HCT116 (cell line): ENCODE measurements around the gene NOTCH1.

Experiments used
- CEBPB ChIP-seq: IDR thresholded peaks from 2 replicates; pipeline ENCODE4 v1.6.1; 2012; ENCODE audit warnings: low read depth
- EZH2 ChIP-seq: fragments of 200-600 bp; sonication (generic); IDR thresholded peaks from 2 replicates; pipeline ENCODE4 v1.6.1; 2017; ENCODE audit warnings: antibody characterized with exemption, mixed run types
- JUND ChIP-seq: IDR thresholded peaks from 2 replicates; pipeline ENCODE4 v1.6.1; 2012
- POLR2A ChIP-seq: IDR thresholded peaks from 2 replicates; pipeline ENCODE4 v1.7.0; 2011; ENCODE audit warnings: borderline replicate concordance; ENCODE audit not compliant: insufficient read depth, insufficient read length; ENCODE audit errors: extremely low read depth
- RAD21 ChIP-seq: IDR thresholded peaks from 2 replicates; pipeline ENCODE4 v1.6.1; 2012; ENCODE audit warnings: low read depth, mild to moderate bottlenecking
- SIN3A ChIP-seq: IDR thresholded peaks from 2 replicates; pipeline ENCODE4 v1.6.1; 2012; ENCODE audit warnings: low read depth
- SP1 ChIP-seq: IDR thresholded peaks from 2 replicates; pipeline ENCODE4 v1.6.1; 2012; ENCODE audit warnings: low read depth
- TF ChIP-seq, protein P1 (sequence below), 3 experiments: fragments of 200-600 bp in 1 of 3; sonication (generic) in 1 of 3; IDR thresholded peaks in 2 of 3; conservative IDR thresholded peaks in 1 of 3; 2 replicates each; pipeline ENCODE4 v1.5.1; 2012 to 2017; ENCODE audit warnings: low read depth in 2 of 3, low read length in 2 of 3, antibody characterized with exemption in 1 of 3, borderline replicate concordance in 1 of 3, control low read depth in 1 of 3, mild to moderate bottlenecking in 1 of 3, mixed read lengths in 1 of 3, mixed run types in 1 of 3, moderate library complexity in 1 of 3; ENCODE audit not compliant: insufficient read depth in 1 of 3

DNA sequence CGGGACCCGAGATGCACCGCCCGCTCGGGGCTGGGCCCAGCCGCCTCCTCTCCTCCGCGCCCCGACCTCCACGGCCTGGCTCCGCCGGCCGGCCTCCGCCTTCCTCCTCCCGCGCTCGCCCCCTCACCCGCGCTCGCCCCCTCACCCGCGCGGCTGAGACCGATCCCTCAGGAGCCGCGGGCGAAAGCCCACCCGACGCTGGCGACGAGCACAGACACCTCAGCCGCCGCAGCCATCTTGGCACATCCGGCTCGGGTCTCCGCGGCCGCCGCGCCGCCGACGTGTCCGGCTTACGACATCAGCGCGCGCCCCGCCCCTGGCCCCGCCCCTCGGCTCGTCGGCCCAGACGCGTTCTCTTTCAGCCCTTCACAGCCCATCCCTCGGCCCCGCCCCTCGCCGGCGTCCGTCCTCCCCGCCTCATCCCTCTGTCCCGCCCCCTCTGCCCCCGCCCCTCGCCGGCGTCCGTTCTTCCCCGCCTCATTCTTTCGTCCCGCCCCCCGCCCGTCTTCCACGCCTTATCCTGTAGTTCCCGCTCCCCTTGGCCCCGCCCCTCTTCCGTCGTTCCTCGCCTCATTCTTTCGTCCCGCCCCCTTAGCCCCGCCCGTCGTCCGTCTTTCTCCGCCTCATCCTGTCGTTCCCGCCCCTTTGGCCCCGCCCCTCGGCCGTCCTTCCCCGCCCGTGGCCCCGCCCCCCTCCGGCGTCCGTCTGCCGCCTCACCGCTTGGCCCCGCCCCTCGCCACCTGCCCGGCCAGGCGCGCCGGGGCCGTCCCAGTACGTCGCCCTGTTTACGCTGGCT is 62.9 kb downstream of the NOTCH1 start, which contains the start of gene SEC16A:
- TF ChIP-seq, protein P1, sequence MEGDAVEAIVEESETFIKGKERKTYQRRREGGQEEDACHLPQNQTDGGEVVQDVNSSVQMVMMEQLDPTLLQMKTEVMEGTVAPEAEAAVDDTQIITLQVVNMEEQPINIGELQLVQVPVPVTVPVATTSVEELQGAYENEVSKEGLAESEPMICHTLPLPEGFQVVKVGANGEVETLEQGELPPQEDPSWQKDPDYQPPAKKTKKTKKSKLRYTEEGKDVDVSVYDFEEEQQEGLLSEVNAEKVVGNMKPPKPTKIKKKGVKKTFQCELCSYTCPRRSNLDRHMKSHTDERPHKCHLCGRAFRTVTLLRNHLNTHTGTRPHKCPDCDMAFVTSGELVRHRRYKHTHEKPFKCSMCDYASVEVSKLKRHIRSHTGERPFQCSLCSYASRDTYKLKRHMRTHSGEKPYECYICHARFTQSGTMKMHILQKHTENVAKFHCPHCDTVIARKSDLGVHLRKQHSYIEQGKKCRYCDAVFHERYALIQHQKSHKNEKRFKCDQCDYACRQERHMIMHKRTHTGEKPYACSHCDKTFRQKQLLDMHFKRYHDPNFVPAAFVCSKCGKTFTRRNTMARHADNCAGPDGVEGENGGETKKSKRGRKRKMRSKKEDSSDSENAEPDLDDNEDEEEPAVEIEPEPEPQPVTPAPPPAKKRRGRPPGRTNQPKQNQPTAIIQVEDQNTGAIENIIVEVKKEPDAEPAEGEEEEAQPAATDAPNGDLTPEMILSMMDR (IDR thresholded peaks at IDR 0.05 in 2 of 3, conservative IDR thresholded peaks at IDR 0.05 in 1 of 3; ENCODE audit: borderline replicate concordance in 1 of 3, insufficient read depth in 1 of 3, low read depth in 2 of 3, low read length in 2 of 3) = no peak
- TF ChIP-seq POLR2A (no peak), JUND (no peak), RAD21 (no peak), SIN3A (no peak), SP1 (no peak), EZH2 (no peak), CEBPB (no peak)
